GM23338 (cell line): ENCODE data around the gene CLCN6. TPM values are rescaled to one million over a fixed set of nuclear protein-coding genes. Genes with fewer than 3 reads are reported as not detected.

Experiments used
- ATAC-seq: fragments of 200-7000 bp; cut with Tn5 transposase; 3 replicates; pipeline ENCODE4 v1.9.1; 2020
- DNase-seq: peaks from one replicate; pipeline ENCODE4 v3.0.0-alpha.2; 2015; ENCODE audit warnings: low spot score
- H2AFZ ChIP-seq: fragments of 200-600 bp; sonication (generic); 2 replicates; pipeline ENCODE4 v1.8.0; 2016; ENCODE audit warnings: antibody characterized with exemption, mild to moderate bottlenecking, moderate library complexity
- H3F3A ChIP-seq: fragments of 200-600 bp; sonication (generic); replicated peaks from 2 replicates; pipeline ENCODE4 v1.8.0; 2017; ENCODE audit warnings: antibody characterized with exemption, mixed run types, low read depth
- H3K27ac ChIP-seq: fragments of 200-600 bp; sonication (generic); 2 replicates; pipeline ENCODE4 v1.6.1; 2016; ENCODE audit warnings: low read depth
- H3K27me3 ChIP-seq: fragments of 200-600 bp; sonication (generic); 2 replicates; pipeline ENCODE4 v1.8.0; 2016; ENCODE audit warnings: mild to moderate bottlenecking, mixed run types, moderate library complexity; ENCODE audit not compliant: insufficient read depth
- H3K36me3 ChIP-seq: fragments of 200-600 bp; sonication (generic); 2 replicates; pipeline ENCODE4 v1.8.0; 2016; ENCODE audit warnings: mild to moderate bottlenecking; ENCODE audit not compliant: insufficient read depth
- H3K4me1 ChIP-seq: fragments of 200-600 bp; sonication (generic); 2 replicates; pipeline ENCODE4 v1.8.0; 2016; ENCODE audit warnings: mild to moderate bottlenecking, moderate library complexity; ENCODE audit not compliant: insufficient read depth
- H3K4me2 ChIP-seq: fragments of 200-600 bp; sonication (generic); 2 replicates; pipeline ENCODE4 v1.7.1; 2017; ENCODE audit warnings: mixed run types
- H3K4me3 ChIP-seq: fragments of 200-600 bp; sonication (generic); 2 replicates; pipeline ENCODE4 v1.6.1; 2016; ENCODE audit warnings: mixed run types
- H3K79me2 ChIP-seq: fragments of 200-600 bp; sonication (generic); replicated peaks from 2 replicates; pipeline ENCODE4 v1.8.0; 2017; ENCODE audit warnings: mild to moderate bottlenecking; ENCODE audit not compliant: insufficient read depth
- H3K9me2 ChIP-seq: fragments of 200-600 bp; sonication (generic); 2 replicates; pipeline ENCODE4 v1.8.0; 2017; ENCODE audit not compliant: insufficient read depth
- H4K20me1 ChIP-seq: fragments of 200-600 bp; sonication (generic); replicated peaks from 2 replicates; pipeline ENCODE4 v1.8.0; 2017; ENCODE audit warnings: mild to moderate bottlenecking; ENCODE audit not compliant: insufficient read depth
- H3K27ac Mint-ChIP-seq: 2 replicates; pipeline ENCODE4 v1.8.0; 2020; ENCODE audit warnings: inconsistent platforms, mild to moderate bottlenecking, moderate library complexity, mixed read lengths
- H3K27me3 Mint-ChIP-seq: 3 replicates; pipeline ENCODE4 v1.8.0; 2022; ENCODE audit warnings: low read depth, mild to moderate bottlenecking, moderate library complexity, mixed read lengths, inconsistent platforms; ENCODE audit not compliant: insufficient read depth, poor library complexity
- H3K36me3 Mint-ChIP-seq: 3 replicates; pipeline ENCODE4 v1.8.0; 2021; ENCODE audit warnings: low read depth, mild to moderate bottlenecking, inconsistent platforms, moderate library complexity, mixed read lengths
- H3K4me1 Mint-ChIP-seq: 3 replicates; pipeline ENCODE4 v1.8.0; 2020; ENCODE audit warnings: mild to moderate bottlenecking, inconsistent platforms, mixed read lengths
- H3K4me3 Mint-ChIP-seq: 3 replicates; pipeline ENCODE4 v1.8.0; 2021; ENCODE audit warnings: moderate library complexity, mild to moderate bottlenecking, inconsistent platforms, mixed read lengths
- H3K9me3 Mint-ChIP-seq: 3 replicates; pipeline ENCODE4 v1.8.0; 2020; ENCODE audit warnings: moderate library complexity, mild to moderate bottlenecking, inconsistent platforms, mixed read lengths
- CREB1 ChIP-seq: fragments of 250-450 bp; sonication (Bioruptor Pico); IDR thresholded peaks from 2 replicates; pipeline ENCODE4 v1.5.0; 2020; ENCODE audit warnings: low read depth, mild to moderate bottlenecking, moderate library complexity
- EZH2 ChIP-seq: fragments of 200-600 bp; sonication (generic); IDR thresholded peaks from one replicate; pipeline ENCODE4 v1.8.0; 2017; ENCODE audit warnings: antibody characterized with exemption, mild to moderate bottlenecking, low read depth; ENCODE audit not compliant: unreplicated experiment
- EZH2phosphoT487 ChIP-seq: fragments of 200-600 bp; sonication (generic); IDR thresholded peaks from one replicate; pipeline ENCODE4 v1.8.1; 2018; ENCODE audit warnings: antibody characterized with exemption; ENCODE audit not compliant: unreplicated experiment
- JUNB ChIP-seq: IDR thresholded peaks from one replicate; pipeline ENCODE4 v1.6.1; 2016; ENCODE audit warnings: antibody characterized with exemption; ENCODE audit not compliant: unreplicated experiment
- NANOG ChIP-seq: IDR thresholded peaks from 2 replicates; pipeline ENCODE4 v1.6.1; 2016; ENCODE audit warnings: antibody characterized with exemption, borderline replicate concordance
- POLR2AphosphoS5 ChIP-seq: IDR thresholded peaks from 2 replicates; pipeline ENCODE4 v1.6.1; 2016; ENCODE audit warnings: antibody characterized with exemption, low read depth
- STAT1 ChIP-seq: IDR thresholded peaks from one replicate; pipeline ENCODE4 v1.6.1; 2016; ENCODE audit warnings: antibody characterized with exemption; ENCODE audit not compliant: unreplicated experiment
- ZNF331 ChIP-seq: fragments of 250-450 bp; sonication (Bioruptor Pico); IDR thresholded peaks from 2 replicates; pipeline ENCODE4 v1.5.0; 2020; ENCODE audit warnings: low read depth, mild to moderate bottlenecking, moderate library complexity
- ZNF462 ChIP-seq: fragments of 250-450 bp; sonication (Bioruptor Pico); IDR thresholded peaks from 2 replicates; pipeline ENCODE4 v1.5.0; 2020; ENCODE audit warnings: mild to moderate bottlenecking, moderate library complexity
- polyA plus RNA-seq: library from polyadenylated mRNA; unstranded; fragments of >200 nt; fragmentation: Nextera tagmentation; extraction: Ambion mirVana; gene quantifications from 2 replicates; pipeline ENCODE4 v1.2.1, GENCODE V29; 2016
- total RNA-seq: library from RNA; depleted of rRNA; stranded (reverse); fragments of >200 nt; shearing (Covaris generic); gene quantifications from 2 replicates; pipeline ENCODE4 v1.2.3, GENCODE V29; 2014
- TF ChIP-seq, protein P1 (sequence below): IDR thresholded peaks from 2 replicates; pipeline ENCODE4 v1.6.1; 2016; ENCODE audit warnings: antibody characterized with exemption
- TF ChIP-seq, protein P2 (sequence below), 2 experiments: fragments of 200-600 bp in 1 of 2; sonication (generic) in 1 of 2; conservative IDR thresholded peaks; 2 replicates each; pipeline versions ENCODE4 v1.5.1 to v1.6.1; 2016 to 2017; ENCODE audit warnings: antibody characterized with exemption in 2 of 2, low read depth in 2 of 2, mild to moderate bottlenecking in 2 of 2, moderate library complexity in 1 of 2

The CLCN6 gene
- total and polyA plus RNA-seq, 2 experiments from 2014 or later = 16.0 to 22.6 TPM

DNA sequence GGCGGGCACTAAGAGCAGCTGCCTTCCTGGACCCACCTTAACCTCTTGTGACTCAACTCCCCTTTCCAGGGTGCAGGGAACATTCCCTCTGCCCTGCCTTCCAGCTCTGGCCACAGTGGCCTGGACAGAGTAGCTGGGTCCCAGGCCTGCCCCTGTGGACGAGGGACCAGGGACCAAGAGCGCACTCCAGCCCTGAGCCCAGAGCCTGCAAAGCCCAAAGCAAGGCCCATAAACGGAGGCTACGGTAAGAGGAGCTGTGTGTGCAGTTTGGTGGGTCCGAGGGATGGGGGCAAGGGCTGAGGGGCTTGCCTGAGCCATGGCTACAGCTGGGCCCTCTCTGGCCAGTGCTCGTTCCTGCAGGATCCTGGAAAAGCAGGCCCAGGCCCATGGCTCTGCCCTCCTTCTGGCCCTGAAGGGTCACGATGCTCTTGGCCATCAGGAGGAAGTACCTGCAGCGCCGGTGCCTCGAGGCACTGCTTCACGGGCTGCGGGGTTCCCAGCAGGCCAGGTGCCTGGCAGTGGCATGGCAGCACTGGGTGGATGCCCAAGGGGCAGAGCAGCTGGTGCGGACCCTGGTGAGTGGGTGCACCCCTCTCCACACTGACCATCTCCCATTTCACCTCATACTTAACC, 18.1 kb upstream of the CLCN6 start:
- peaks cover 38% of the 10 kb centered on the region for H3K4me1 ChIP-seq
- peaks cover 22% of the 10 kb centered on the region for H3F3A ChIP-seq
- H3K36me3 ChIP-seq = no peaks in the 10 kb centered on the region
- H3K4me2 ChIP-seq = peak overlapping the region; percentile 68; the same call in 1 of the 2 replicates
- H3K27ac ChIP-seq = peak overlapping the region; percentile 86
- ATAC-seq (peak; percentile 4; the same call in 2 of the 3 replicates), DNase-seq (peak; percentile 21)
- H3K9me2 ChIP-seq = no peaks in the 10 kb centered on the region
- no peak overlapping the region for H2AFZ ChIP-seq
- Mint-ChIP-seq H3K27me3 (peaks cover 7% of the 10 kb centered on the region), H3K9me3 (no peaks in the 10 kb centered on the region), H3K4me3 (no peak overlapping the region), H3K27ac (0 out of 2 replicates have a peak overlapping the region, but pooled peaks have one; percentile 75), H3K36me3 (peaks cover 12% of the 10 kb centered on the region; the same call in 2 of the 3 replicates), H3K4me1 (peaks cover 36% of the 10 kb centered on the region)
- H4K20me1 ChIP-seq = no peaks in the 10 kb centered on the region
- H3K27me3 ChIP-seq = no peaks in the 10 kb centered on the region
- H3K79me2 ChIP-seq = no peaks in the 10 kb centered on the region
- TF ChIP-seq, protein P1, sequence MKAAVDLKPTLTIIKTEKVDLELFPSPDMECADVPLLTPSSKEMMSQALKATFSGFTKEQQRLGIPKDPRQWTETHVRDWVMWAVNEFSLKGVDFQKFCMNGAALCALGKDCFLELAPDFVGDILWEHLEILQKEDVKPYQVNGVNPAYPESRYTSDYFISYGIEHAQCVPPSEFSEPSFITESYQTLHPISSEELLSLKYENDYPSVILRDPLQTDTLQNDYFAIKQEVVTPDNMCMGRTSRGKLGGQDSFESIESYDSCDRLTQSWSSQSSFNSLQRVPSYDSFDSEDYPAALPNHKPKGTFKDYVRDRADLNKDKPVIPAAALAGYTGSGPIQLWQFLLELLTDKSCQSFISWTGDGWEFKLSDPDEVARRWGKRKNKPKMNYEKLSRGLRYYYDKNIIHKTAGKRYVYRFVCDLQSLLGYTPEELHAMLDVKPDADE = no peak
- TF ChIP-seq NANOG = no peak
- TF ChIP-seq, protein P2, sequence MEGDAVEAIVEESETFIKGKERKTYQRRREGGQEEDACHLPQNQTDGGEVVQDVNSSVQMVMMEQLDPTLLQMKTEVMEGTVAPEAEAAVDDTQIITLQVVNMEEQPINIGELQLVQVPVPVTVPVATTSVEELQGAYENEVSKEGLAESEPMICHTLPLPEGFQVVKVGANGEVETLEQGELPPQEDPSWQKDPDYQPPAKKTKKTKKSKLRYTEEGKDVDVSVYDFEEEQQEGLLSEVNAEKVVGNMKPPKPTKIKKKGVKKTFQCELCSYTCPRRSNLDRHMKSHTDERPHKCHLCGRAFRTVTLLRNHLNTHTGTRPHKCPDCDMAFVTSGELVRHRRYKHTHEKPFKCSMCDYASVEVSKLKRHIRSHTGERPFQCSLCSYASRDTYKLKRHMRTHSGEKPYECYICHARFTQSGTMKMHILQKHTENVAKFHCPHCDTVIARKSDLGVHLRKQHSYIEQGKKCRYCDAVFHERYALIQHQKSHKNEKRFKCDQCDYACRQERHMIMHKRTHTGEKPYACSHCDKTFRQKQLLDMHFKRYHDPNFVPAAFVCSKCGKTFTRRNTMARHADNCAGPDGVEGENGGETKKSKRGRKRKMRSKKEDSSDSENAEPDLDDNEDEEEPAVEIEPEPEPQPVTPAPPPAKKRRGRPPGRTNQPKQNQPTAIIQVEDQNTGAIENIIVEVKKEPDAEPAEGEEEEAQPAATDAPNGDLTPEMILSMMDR (conservative IDR thresholded peaks at IDR 0.05; ENCODE audit: low read depth in 2 of 2) = no peak
- no peak for TF ChIP-seq ZNF331
- TF ChIP-seq ZNF462 (CRISPR knock-in tag) = no peak
- TF ChIP-seq EZH2 = no peak
- no peak for TF ChIP-seq CREB1 (CRISPR knock-in tag)
- no peak for TF ChIP-seq JUNB
- no peak for TF ChIP-seq EZH2phosphoT487
- TF ChIP-seq POLR2AphosphoS5 = no peak
- no peak for TF ChIP-seq STAT1
- H3K4me3 ChIP-seq = peak overlapping the region; percentile 9; the same call in 1 of the 2 replicates
